Natural killer cell (primary cell): ENCODE measurements around the gene FARP1. TPM values are rescaled to one million over a fixed set of nuclear protein-coding genes. Genes with fewer than 3 reads are reported as not detected.

Experiments
- ATAC-seq, 3 donors: fragments of 150-1000 bp in 2 of 3; fragments of 200-7000 bp in 1 of 3; cut with Tn5 transposase; 1 replicate in 1 of 3; 2 replicates in 2 of 3; pipeline ENCODE4 v1.10.0; 2021; ENCODE audit warnings: mild to moderate bottlenecking in 2 of 3, moderate library complexity in 2 of 3
- DNase-seq, 2 donors: peaks; one replicate each; pipeline versions ENCODE4 v3.0.0 to v3.0.0-alpha.2; 2013 to 2021; ENCODE audit warnings: mixed read lengths in 1 of 2
- H3K27ac ChIP-seq: one replicate; pipeline ENCODE4 v1.5.1; 2013; ENCODE audit warnings: mild to moderate bottlenecking, low read length
- H3K27me3 ChIP-seq: one replicate; pipeline ENCODE4 v1.6.1; 2013; ENCODE audit warnings: low read length; ENCODE audit not compliant: control insufficient read depth, insufficient read depth
- H3K36me3 ChIP-seq: one replicate; pipeline ENCODE4 v1.6.1; 2013; ENCODE audit warnings: low read length; ENCODE audit not compliant: control insufficient read depth, insufficient read depth
- H3K4me1 ChIP-seq: one replicate; pipeline ENCODE4 v1.6.1; 2013; ENCODE audit warnings: low read length; ENCODE audit not compliant: control insufficient read depth, insufficient read depth
- H3K4me3 ChIP-seq: one replicate; pipeline ENCODE4 v1.5.1; 2013; ENCODE audit warnings: low read length
- H3K9me3 ChIP-seq: one replicate; pipeline ENCODE4 v1.6.1; 2013; ENCODE audit warnings: low read length; ENCODE audit not compliant: control insufficient read depth, insufficient read depth
- H3K27ac Mint-ChIP-seq, 2 donors: one replicate each; pipeline ENCODE4 v1.8.0; 2022; ENCODE audit warnings: mild to moderate bottlenecking in 2 of 2, mixed read lengths in 2 of 2, moderate library complexity in 1 of 2
- H3K27me3 Mint-ChIP-seq, 2 donors: one replicate each; pipeline ENCODE4 v1.8.0; 2022; ENCODE audit warnings: low read depth in 2 of 2, mixed read lengths in 2 of 2
- H3K36me3 Mint-ChIP-seq: one replicate; pipeline ENCODE4 v1.8.0; 2022; ENCODE audit warnings: mixed read lengths
- H3K4me1 Mint-ChIP-seq, 2 donors: one replicate each; pipeline ENCODE4 v1.8.0; 2022; ENCODE audit warnings: mixed read lengths in 2 of 2
- H3K4me3 Mint-ChIP-seq: one replicate; pipeline ENCODE4 v1.8.0; 2022; ENCODE audit warnings: mild to moderate bottlenecking, moderate library complexity, mixed read lengths
- H3K9me3 Mint-ChIP-seq, 2 donors: one replicate each; pipeline ENCODE4 v1.8.0; 2022; ENCODE audit warnings: mixed read lengths in 2 of 2
- CTCF ChIP-seq: fragments of 200-600 bp; IDR thresholded peaks from one replicate; pipeline ENCODE4 v1.8.0; 2022; ENCODE audit warnings: antibody characterized with exemption
- WGBS: methylation state at CpG from one replicate; pipeline ENCODE4 v1.1.7; 2013; ENCODE audit warnings: missing lambda C conversion rate; ENCODE audit not compliant: insufficient coverage; 5-methylcytosine and 5-hydroxymethylcytosine counted together
- intact Hi-C: fragments of 100-400 bp; cut with micrococcal nuclease; formaldehyde crosslinking; loops from one replicate; pipeline ENCODE4 v1.14.2; 2022
- total RNA-seq, 4 donors: library from RNA; stranded (reverse); fragments of 120-200 nt in 1 of 4; gene quantifications; one replicate each; pipeline versions ENCODE4 v1.2.3 to v1.2.4, GENCODE V29; 2013 to 2022

Gene FARP1
- total RNA-seq, 3 donors from 2014 or later (not counting 1 experiment from before 2014, with no cell fraction given), result 0.71 to 1.2 (median 1.1) TPM

GRCh38 chr13:98254513-98254912, 111.6 kb downstream of the FARP1 start:
- Mint-ChIP-seq H3K27me3 (peaks cover 0 to 2% of the 10 kb centered on the region in 2 donors), H3K4me3 (no peak overlapping the region), H3K27ac (no peak overlapping the region), H3K9me3 (no peaks in the 10 kb centered on the region), H3K36me3 (no peaks in the 10 kb centered on the region), H3K4me1 (no peaks in the 10 kb centered on the region)
- intact Hi-C loops, result no loop called here
- no peak for TF ChIP-seq CTCF
- no peaks in the 10 kb centered on the region for H3K9me3 ChIP-seq
- WGBS, result 76% methylated on average over 2 of the region's 2 CpGs
- H3K27ac ChIP-seq, result no peak overlapping the region
- no peaks in the 10 kb centered on the region for H3K27me3 ChIP-seq
- DNase-seq, result no peak
- H3K4me1 ChIP-seq, result no peaks in the 10 kb centered on the region
- no peaks in the 10 kb centered on the region for H3K36me3 ChIP-seq
- no peak overlapping the region for H3K4me3 ChIP-seq
- no peak for ATAC-seq

- Mint-ChIP-seq H3K4me1 (no peaks in the 10 kb centered on the region), H3K27me3 (peaks cover 0 to 2% of the 10 kb centered on the region in 2 donors), H3K27ac (no peak overlapping the region), H3K36me3 (no peaks in the 10 kb centered on the region), H3K9me3 (no peaks in the 10 kb centered on the region), H3K4me3 (no peak overlapping the region)
- Histone ChIP-seq H3K27ac (no peak overlapping the region), H3K4me1 (no peaks in the 10 kb centered on the region), H3K4me3 (no peak overlapping the region), H3K36me3 (no peaks in the 10 kb centered on the region), H3K9me3 (no peaks in the 10 kb centered on the region), H3K27me3 (no peaks in the 10 kb centered on the region)
- TF ChIP-seq CTCF, result no peak
- intact Hi-C loops, result no loop called here
- DNase-seq (no peak), ATAC-seq (no peak)
- 91% methylated on average over 3 of the region's 4 CpGs for WGBS
Observed at GRCh38 chr13:98258226-98258625, 115.3 kb downstream of the FARP1 start.

GRCh38 chr13:98260357-98261164, 117.7 kb downstream of the FARP1 start:
- Histone ChIP-seq H3K4me3 (no peak overlapping the region), H3K27me3 (no peaks in the 10 kb centered on the region), H3K36me3 (no peaks in the 10 kb centered on the region), H3K4me1 (no peaks in the 10 kb centered on the region), H3K27ac (no peak overlapping the region), H3K9me3 (no peaks in the 10 kb centered on the region)
- DNase-seq (no peak), ATAC-seq (no peak)
- no peak for TF ChIP-seq CTCF
- no peaks in the 10 kb centered on the region for H3K36me3 Mint-ChIP-seq
- intact Hi-C loops, result no loop called here
- no peaks in the 10 kb centered on the region for H3K27me3 Mint-ChIP-seq
- no peaks in the 10 kb centered on the region for H3K4me1 Mint-ChIP-seq
- no peaks in the 10 kb centered on the region for H3K9me3 Mint-ChIP-seq
- no peak overlapping the region for H3K27ac Mint-ChIP-seq
- 85% methylated on average over 8 of the region's 8 CpGs for WGBS
- no peak overlapping the region for H3K4me3 Mint-ChIP-seq
